ENCODE data around the gene RBSN.

GRCh38 chr3:15064835-15065549 lies 34.0 kb downstream of the RBSN start, which contains the start of gene MRPS25:
- TF ChIP-seq CTCF (IDR thresholded peaks at IDR 0.05; ENCODE audit: low read depth, low read length, poor library complexity, severe bottlenecking) = no peak
- no peak for TF ChIP-seq EZH2phosphoT487 (IDR thresholded peaks at IDR 0.05; ENCODE audit: borderline replicate concordance, low read length)

Measured in DOHH2 (cell line).